Liver (tissue), 9 donors: ENCODE measurements around the gene GPAT3. TPM values are rescaled to one million over a fixed set of nuclear protein-coding genes. Genes with fewer than 3 reads are reported as not detected.

Experiments
- DNase-seq: peaks from one replicate; pipeline ENCODE4 v3.0.0-alpha.2; 2017; ENCODE audit warnings: low spot score
- H3K27ac ChIP-seq, 2 donors: one replicate each; pipeline ENCODE4 v1.7.0; 2013; ENCODE audit warnings: inconsistent platforms in 2 of 2, low read length in 2 of 2, control low read depth in 1 of 2, low read depth in 1 of 2, mild to moderate bottlenecking in 1 of 2
- H3K27me3 ChIP-seq, 4 donors: one replicate each; pipeline versions ENCODE4 v1.6.1 to v1.7.0; 2013; ENCODE audit warnings: low read length in 3 of 4, inconsistent platforms in 1 of 4, mild to moderate bottlenecking in 1 of 4, moderate library complexity in 1 of 4; ENCODE audit not compliant: control insufficient read depth in 4 of 4, insufficient read depth in 4 of 4
- H3K36me3 ChIP-seq, 4 donors: one replicate each; pipeline versions ENCODE4 v1.6.1 to v1.7.0; 2013; ENCODE audit warnings: low read length in 3 of 4, mild to moderate bottlenecking in 3 of 4, low read depth in 1 of 4, moderate library complexity in 1 of 4; ENCODE audit not compliant: control insufficient read depth in 4 of 4, insufficient read depth in 3 of 4
- H3K4me1 ChIP-seq, 4 donors: one replicate each; pipeline versions ENCODE4 v1.6.1 to v1.7.0; 2013; ENCODE audit warnings: low read length in 3 of 4, mild to moderate bottlenecking in 3 of 4, moderate library complexity in 1 of 4; ENCODE audit not compliant: control insufficient read depth in 4 of 4, insufficient read depth in 4 of 4
- H3K4me3 ChIP-seq, 3 donors: one replicate each; pipeline versions ENCODE4 v1.6.1 to v1.7.0; 2013; ENCODE audit warnings: low read length in 3 of 3, control low read depth in 1 of 3, low read depth in 1 of 3, mild to moderate bottlenecking in 1 of 3
- H3K9ac ChIP-seq, 2 donors: one replicate each; pipeline ENCODE4 v1.7.0; 2013; ENCODE audit warnings: low read length in 2 of 2, mild to moderate bottlenecking in 2 of 2, moderate library complexity in 2 of 2, control low read depth in 1 of 2, low read depth in 1 of 2
- H3K9me3 ChIP-seq, 4 donors: one replicate each; pipeline versions ENCODE4 v1.6.1 to v1.7.0; 2013; ENCODE audit warnings: low read length in 3 of 4; ENCODE audit not compliant: control insufficient read depth in 4 of 4
- ATF3 ChIP-seq: IDR thresholded peaks from 2 replicates; pipeline ENCODE4 v1.6.1; 2016; ENCODE audit warnings: antibody characterized with exemption
- CTCF ChIP-seq: fragments of 150-350 bp; IDR thresholded peaks from 2 replicates; pipeline ENCODE4 v1.5.1; 2017; ENCODE audit warnings: improper control_type of control experiment, low read depth, low read length; ENCODE audit not compliant: missing input control
- EGR1 ChIP-seq, 2 donors: IDR thresholded peaks; 2 replicates each; pipeline ENCODE4 v1.6.1; 2016 to 2018; ENCODE audit warnings: antibody characterized with exemption in 2 of 2, low read depth in 2 of 2
- FOXA1 ChIP-seq: IDR thresholded peaks from 2 replicates; pipeline ENCODE4 v1.6.1; 2016; ENCODE audit warnings: antibody characterized with exemption
- FOXA2 ChIP-seq: IDR thresholded peaks from 2 replicates; pipeline ENCODE4 v1.6.1; 2016; ENCODE audit warnings: antibody characterized with exemption
- GABPA ChIP-seq, 2 donors: IDR thresholded peaks in 1 of 2; conservative IDR thresholded peaks in 1 of 2; 2 replicates each; pipeline ENCODE4 v1.6.1; 2016; ENCODE audit warnings: antibody characterized with exemption in 2 of 2, mild to moderate bottlenecking in 1 of 2, moderate library complexity in 1 of 2
- HNF4A ChIP-seq, 2 donors: conservative IDR thresholded peaks; 2 replicates each; pipeline ENCODE4 v1.6.1; 2016; ENCODE audit warnings: antibody characterized with exemption in 2 of 2, mild to moderate bottlenecking in 2 of 2
- HNF4G ChIP-seq: IDR thresholded peaks from 2 replicates; pipeline ENCODE4 v1.6.1; 2016; ENCODE audit warnings: antibody characterized with exemption
- JUND ChIP-seq, 2 donors: IDR thresholded peaks; 2 replicates each; pipeline ENCODE4 v1.6.1; 2016; ENCODE audit warnings: antibody characterized with exemption in 2 of 2
- NR2F2 ChIP-seq: IDR thresholded peaks from 2 replicates; pipeline ENCODE4 v1.6.1; 2016; ENCODE audit warnings: antibody characterized with exemption
- RAD21 ChIP-seq, 2 donors: IDR thresholded peaks; 2 replicates each; pipeline ENCODE4 v1.6.1; 2016; ENCODE audit warnings: antibody characterized with exemption in 2 of 2, mild to moderate bottlenecking in 2 of 2
- RXRA ChIP-seq, 2 donors: IDR thresholded peaks; 2 replicates each; pipeline ENCODE4 v1.6.1; 2017 to 2018; ENCODE audit warnings: antibody characterized with exemption in 2 of 2, mild to moderate bottlenecking in 1 of 2
- SP1 ChIP-seq: IDR thresholded peaks from 2 replicates; pipeline ENCODE4 v1.6.1; 2018; ENCODE audit warnings: antibody characterized with exemption, mild to moderate bottlenecking
- TAF1 ChIP-seq: conservative IDR thresholded peaks from 2 replicates; pipeline ENCODE4 v1.6.1; 2016; ENCODE audit warnings: antibody characterized with exemption, mild to moderate bottlenecking
- YY1 ChIP-seq: IDR thresholded peaks from 2 replicates; pipeline ENCODE4 v1.6.1; 2016; ENCODE audit warnings: antibody characterized with exemption, mild to moderate bottlenecking
- WGBS: extraction: QIAGEN DNeasy Blood & Tissue Kit; methylation state at CpG from one replicate; pipeline ENCODE4 v1.1.7; 2013; 5-methylcytosine and 5-hydroxymethylcytosine counted together
- polyA plus RNA-seq, 2 donors: library from polyadenylated mRNA; stranded (reverse) in 1 of 2; unstranded in 1 of 2; fragments of 200-250 nt in 1 of 2; fragments of >200 nt in 1 of 2; fragmentation: Nextera tagmentation in 1 of 2; extraction: Ambion mirVana in 1 of 2; gene quantifications; one replicate each; pipeline versions ENCODE4 v1.2.1 to v1.2.3, GENCODE V29; 2013 to 2015
- total RNA-seq, 2 donors: library from RNA; depleted of rRNA; stranded (reverse); fragments of >200 nt; gene quantifications; one replicate each; pipeline ENCODE4 v1.2.3, GENCODE V29; 2014
- TF ChIP-seq, protein P1 (sequence below): IDR thresholded peaks from 2 replicates; pipeline ENCODE4 v1.6.1; 2016; ENCODE audit warnings: antibody characterized with exemption
- TF ChIP-seq, protein P2 (sequence below): IDR thresholded peaks from 2 replicates; pipeline ENCODE4 v1.6.1; 2016; ENCODE audit warnings: antibody characterized with exemption
- TF ChIP-seq, protein P3 (sequence below): IDR thresholded peaks from 2 replicates; pipeline ENCODE4 v1.6.1; 2016; ENCODE audit warnings: antibody characterized with exemption, mild to moderate bottlenecking
- donor health status: healthy.
- donor health status: healthy.
- donor health status: healthy.
- donor health status: healthy.
- donor health status: healthy.

The GPAT3 gene
- total and polyA plus RNA-seq, 4 donors = 1.8 to 6.2 (median 4.5) TPM

DNA sequence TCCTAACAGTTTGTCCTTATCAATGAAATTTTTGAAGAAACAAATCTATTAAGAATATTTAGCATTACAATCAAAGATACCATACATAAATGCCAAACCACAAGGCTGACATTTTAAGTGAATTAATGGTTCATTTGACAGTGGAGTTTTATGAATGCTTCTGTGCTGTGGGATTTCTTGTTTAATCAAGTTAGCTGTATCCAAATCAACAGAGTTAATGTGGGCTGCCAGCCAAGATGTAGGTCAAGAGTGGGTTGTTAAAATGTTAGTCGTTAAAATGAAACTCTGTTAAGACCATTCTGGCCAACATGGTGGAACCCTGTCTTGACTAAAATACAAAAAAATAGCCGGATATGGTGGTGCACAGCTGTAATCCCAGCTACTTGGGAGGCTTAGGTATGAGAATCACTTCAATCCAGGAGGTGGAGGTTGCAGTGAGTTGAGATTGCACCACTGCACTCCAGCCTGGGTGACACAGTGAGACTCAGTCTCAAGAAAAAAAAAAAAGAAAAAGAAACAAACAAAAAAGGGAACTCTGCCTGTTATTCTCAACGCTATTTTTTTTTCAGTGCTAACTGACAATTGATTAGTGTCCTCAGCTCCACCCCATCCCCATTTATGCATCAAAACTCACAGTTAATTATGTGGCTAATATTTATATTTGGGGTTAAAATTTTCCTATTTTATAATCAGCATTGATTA is 20.2 kb downstream of the GPAT3 start:
- 79% methylated on average over 3 of the region's 3 CpGs for WGBS
- no peaks in the 10 kb centered on the region for H3K9me3 ChIP-seq
- DNase-seq = no peak
- no peaks in the 10 kb centered on the region for H3K27me3 ChIP-seq
- no peak overlapping the region for H3K27ac ChIP-seq
- no peaks in the 10 kb centered on the region for H3K36me3 ChIP-seq
- H3K4me3 ChIP-seq = no peak overlapping the region
- H3K4me1 ChIP-seq = peaks cover 0 to 1% (median 0%) of the 10 kb centered on the region in 4 donors
- TF ChIP-seq YY1 (no peak), CTCF (no peak), JUND (IDR thresholded peaks at IDR 0.05) (no peak), RXRA (IDR thresholded peaks at IDR 0.05) (no peak), HNF4A (conservative IDR thresholded peaks at IDR 0.05) (no peak), FOXA2 (no peak), RAD21 (IDR thresholded peaks at IDR 0.05) (no peak), NR2F2 (no peak), GABPA (IDR thresholded peaks at IDR 0.05 in 1 of 2, conservative IDR thresholded peaks at IDR 0.05 in 1 of 2) (no peak), FOXA1 (no peak), ATF3 (no peak), SP1 (no peak), TAF1 (no peak), EGR1 (IDR thresholded peaks at IDR 0.05; ENCODE audit: low read depth in 2 of 2) (no peak), HNF4G (no peak)
- TF ChIP-seq, protein P1, sequence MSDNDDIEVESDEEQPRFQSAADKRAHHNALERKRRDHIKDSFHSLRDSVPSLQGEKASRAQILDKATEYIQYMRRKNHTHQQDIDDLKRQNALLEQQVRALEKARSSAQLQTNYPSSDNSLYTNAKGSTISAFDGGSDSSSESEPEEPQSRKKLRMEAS = no peak
- TF ChIP-seq, protein P2, sequence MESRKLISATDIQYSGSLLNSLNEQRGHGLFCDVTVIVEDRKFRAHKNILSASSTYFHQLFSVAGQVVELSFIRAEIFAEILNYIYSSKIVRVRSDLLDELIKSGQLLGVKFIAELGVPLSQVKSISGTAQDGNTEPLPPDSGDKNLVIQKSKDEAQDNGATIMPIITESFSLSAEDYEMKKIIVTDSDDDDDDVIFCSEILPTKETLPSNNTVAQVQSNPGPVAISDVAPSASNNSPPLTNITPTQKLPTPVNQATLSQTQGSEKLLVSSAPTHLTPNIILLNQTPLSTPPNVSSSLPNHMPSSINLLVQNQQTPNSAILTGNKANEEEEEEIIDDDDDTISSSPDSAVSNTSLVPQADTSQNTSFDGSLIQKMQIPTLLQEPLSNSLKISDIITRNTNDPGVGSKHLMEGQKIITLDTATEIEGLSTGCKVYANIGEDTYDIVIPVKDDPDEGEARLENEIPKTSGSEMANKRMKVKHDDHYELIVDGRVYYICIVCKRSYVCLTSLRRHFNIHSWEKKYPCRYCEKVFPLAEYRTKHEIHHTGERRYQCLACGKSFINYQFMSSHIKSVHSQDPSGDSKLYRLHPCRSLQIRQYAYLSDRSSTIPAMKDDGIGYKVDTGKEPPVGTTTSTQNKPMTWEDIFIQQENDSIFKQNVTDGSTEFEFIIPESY = no peak
- TF ChIP-seq, protein P3, sequence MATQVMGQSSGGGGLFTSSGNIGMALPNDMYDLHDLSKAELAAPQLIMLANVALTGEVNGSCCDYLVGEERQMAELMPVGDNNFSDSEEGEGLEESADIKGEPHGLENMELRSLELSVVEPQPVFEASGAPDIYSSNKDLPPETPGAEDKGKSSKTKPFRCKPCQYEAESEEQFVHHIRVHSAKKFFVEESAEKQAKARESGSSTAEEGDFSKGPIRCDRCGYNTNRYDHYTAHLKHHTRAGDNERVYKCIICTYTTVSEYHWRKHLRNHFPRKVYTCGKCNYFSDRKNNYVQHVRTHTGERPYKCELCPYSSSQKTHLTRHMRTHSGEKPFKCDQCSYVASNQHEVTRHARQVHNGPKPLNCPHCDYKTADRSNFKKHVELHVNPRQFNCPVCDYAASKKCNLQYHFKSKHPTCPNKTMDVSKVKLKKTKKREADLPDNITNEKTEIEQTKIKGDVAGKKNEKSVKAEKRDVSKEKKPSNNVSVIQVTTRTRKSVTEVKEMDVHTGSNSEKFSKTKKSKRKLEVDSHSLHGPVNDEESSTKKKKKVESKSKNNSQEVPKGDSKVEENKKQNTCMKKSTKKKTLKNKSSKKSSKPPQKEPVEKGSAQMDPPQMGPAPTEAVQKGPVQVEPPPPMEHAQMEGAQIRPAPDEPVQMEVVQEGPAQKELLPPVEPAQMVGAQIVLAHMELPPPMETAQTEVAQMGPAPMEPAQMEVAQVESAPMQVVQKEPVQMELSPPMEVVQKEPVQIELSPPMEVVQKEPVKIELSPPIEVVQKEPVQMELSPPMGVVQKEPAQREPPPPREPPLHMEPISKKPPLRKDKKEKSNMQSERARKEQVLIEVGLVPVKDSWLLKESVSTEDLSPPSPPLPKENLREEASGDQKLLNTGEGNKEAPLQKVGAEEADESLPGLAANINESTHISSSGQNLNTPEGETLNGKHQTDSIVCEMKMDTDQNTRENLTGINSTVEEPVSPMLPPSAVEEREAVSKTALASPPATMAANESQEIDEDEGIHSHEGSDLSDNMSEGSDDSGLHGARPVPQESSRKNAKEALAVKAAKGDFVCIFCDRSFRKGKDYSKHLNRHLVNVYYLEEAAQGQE = no peak
- H3K9ac ChIP-seq = no peak overlapping the region
